H1 (cell line): ENCODE results near the gene PEX16. TPM values are rescaled to one million over a fixed set of nuclear protein-coding genes. Genes with fewer than 3 reads are reported as not detected.

Experiments
- CTCF ChIA-PET: fragments of 300-600 bp; sonication (Branson Sonifier 250); formaldehyde crosslinking; loops from one replicate; lab custom pipeline; 2021; ENCODE audit not compliant: partially characterized antibody; lab: Charles Lee
- POLR2A ChIA-PET: fragments of 300-600 bp; sonication (Branson Sonifier 250); formaldehyde crosslinking; loops from one replicate; lab custom pipeline; 2021; ENCODE audit warnings: inconsistent platforms; ENCODE audit not compliant: partially characterized antibody; lab: Charles Lee
- DNase-seq, 2 experiments: peaks; one replicate each; pipeline versions ENCODE4 v3.0.0 to v3.0.0-alpha.2; 2010 to 2022; ENCODE audit warnings: low spot score in 2 of 2, low read depth in 1 of 2, mixed read lengths in 1 of 2
- FAIRE-seq: peaks from 2 replicates; lab custom pipeline; 2011; peaks lifted over from hg19 to GRCh38; lab: Jason Lieb, UNC
- H2AFZ ChIP-seq: 2 replicates; pipeline ENCODE4 v1.8.1; 2012; ENCODE audit warnings: low read length, inconsistent platforms
- H2AK5ac ChIP-seq: 2 replicates; pipeline ENCODE4 v1.6.1; 2013; ENCODE audit warnings: low read depth, low read length
- H2BK120ac ChIP-seq: replicated peaks from 2 replicates; pipeline ENCODE3; 2013; ENCODE audit warnings: low read depth, low read length, inconsistent platforms
- H2BK12ac ChIP-seq: 2 replicates; pipeline ENCODE4 v1.6.1; 2013; ENCODE audit warnings: low read depth, low read length
- H2BK15ac ChIP-seq: 2 replicates; pipeline ENCODE4 v1.6.1; 2013; ENCODE audit warnings: low read length
- H2BK20ac ChIP-seq: 2 replicates; pipeline ENCODE4 v1.6.1; 2013; ENCODE audit warnings: low read length
- H2BK5ac ChIP-seq: 2 replicates; pipeline ENCODE4 v1.6.1; 2013; ENCODE audit warnings: low read depth, low read length
- H3K14ac ChIP-seq: 2 replicates; pipeline ENCODE4 v1.6.1; 2013; ENCODE audit warnings: inconsistent platforms; ENCODE audit not compliant: insufficient read length
- H3K18ac ChIP-seq: 2 replicates; pipeline ENCODE4 v1.6.1; 2013; ENCODE audit warnings: low read length; ENCODE audit errors: extremely low read depth
- H3K23ac ChIP-seq: 2 replicates; pipeline ENCODE4 v1.6.1; 2013; ENCODE audit warnings: inconsistent platforms; ENCODE audit not compliant: insufficient read length
- H3K23me2 ChIP-seq: 2 replicates; pipeline ENCODE4 v1.6.1; 2013; ENCODE audit warnings: low read depth, low read length
- H3K27ac ChIP-seq: 2 replicates; pipeline ENCODE4 v1.6.1; 2011; ENCODE audit warnings: low read depth, low read length, inconsistent platforms
- H3K27me3 ChIP-seq, 4 experiments: replicated peaks in 1 of 4; 1 replicate in 1 of 4; 2 replicates in 3 of 4; pipeline versions ENCODE4 v1.6.1 to v1.8.1; 2011 to 2013; ENCODE audit warnings: low read length in 3 of 4, mild to moderate bottlenecking in 3 of 4, inconsistent platforms in 2 of 4, mixed read lengths in 2 of 4, moderate library complexity in 1 of 4; ENCODE audit not compliant: control insufficient read depth in 3 of 4, insufficient read depth in 3 of 4; ENCODE audit errors: extremely low read depth in 1 of 4
- H3K36me3 ChIP-seq, 4 experiments: 2 replicates each; pipeline versions ENCODE4 v1.6.1 to v1.8.1; 2011 to 2013; ENCODE audit warnings: mild to moderate bottlenecking in 4 of 4, low read length in 3 of 4, moderate library complexity in 2 of 4, control low read depth in 1 of 4, inconsistent platforms in 1 of 4; ENCODE audit not compliant: insufficient read depth in 4 of 4, control insufficient read depth in 2 of 4
- H3K4ac ChIP-seq: replicated peaks from 2 replicates; pipeline ENCODE3; 2013; ENCODE audit warnings: low read length, low read depth, mixed read lengths, inconsistent platforms; ENCODE audit not compliant: insufficient read length
- H3K4me1 ChIP-seq, 4 experiments: replicated peaks in 1 of 4; 1 replicate in 1 of 4; 2 replicates in 3 of 4; pipeline versions ENCODE4 v1.6.1 to v1.8.1; 2011 to 2013; ENCODE audit warnings: low read length in 3 of 4, inconsistent platforms in 2 of 4, mixed read lengths in 1 of 4; ENCODE audit not compliant: insufficient read depth in 4 of 4, control insufficient read depth in 3 of 4
- H3K4me2 ChIP-seq, 2 experiments: 2 replicates each; pipeline versions ENCODE4 v1.6.1 to v1.8.1; 2011 to 2013; ENCODE audit warnings: low read depth in 2 of 2, low read length in 2 of 2, control low read depth in 1 of 2, inconsistent platforms in 1 of 2, mild to moderate bottlenecking in 1 of 2; ENCODE audit not compliant: insufficient read depth in 1 of 2
- H3K4me3 ChIP-seq, 4 experiments: fragments of 200-600, 300-600 bp in 1 of 4; sonication (generic), shearing (Covaris generic), sonication (Bioruptor Twin) in 1 of 4; 2 replicates each; pipeline versions ENCODE4 v1.5.1 to v1.8.1; 2011 to 2016; ENCODE audit warnings: low read length in 4 of 4, low read depth in 3 of 4, control low read depth in 2 of 4, inconsistent platforms in 2 of 4, mild to moderate bottlenecking in 2 of 4, mixed read lengths in 1 of 4, moderate library complexity in 1 of 4; ENCODE audit not compliant: insufficient read depth in 2 of 4; ENCODE audit errors: extremely low read depth in 1 of 4
- H3K56ac ChIP-seq: replicated peaks from 2 replicates; pipeline ENCODE3; 2013; ENCODE audit warnings: low read depth, mild to moderate bottlenecking, mixed read lengths, low read length, inconsistent platforms; ENCODE audit not compliant: insufficient read length
- H3K79me1 ChIP-seq: 2 replicates; pipeline ENCODE4 v1.6.1; 2013; ENCODE audit warnings: low read depth, low read length, control low read depth
- H3K79me2 ChIP-seq, 2 experiments: 2 replicates each; pipeline versions ENCODE4 v1.6.1 to v1.8.1; 2012 to 2013; ENCODE audit warnings: low read length in 2 of 2, mild to moderate bottlenecking in 2 of 2, inconsistent platforms in 1 of 2; ENCODE audit not compliant: insufficient read depth in 2 of 2, control insufficient read depth in 1 of 2
- H3K9ac ChIP-seq, 4 experiments: replicated peaks in 1 of 4; 1 replicate in 1 of 4; 2 replicates in 3 of 4; pipeline versions ENCODE4 v1.6.1 to v1.8.1; 2011 to 2013; ENCODE audit warnings: low read depth in 3 of 4, low read length in 3 of 4, control low read depth in 2 of 4, mild to moderate bottlenecking in 2 of 4, moderate library complexity in 2 of 4, inconsistent platforms in 1 of 4; ENCODE audit errors: extremely low read depth in 1 of 4
- H3K9me3 ChIP-seq, 2 experiments: 2 replicates each; pipeline versions ENCODE4 v1.6.1 to v1.8.1; 2012 to 2013; ENCODE audit warnings: mild to moderate bottlenecking in 2 of 2, moderate library complexity in 2 of 2, control low read depth in 1 of 2, inconsistent platforms in 1 of 2, low read depth in 1 of 2, low read length in 1 of 2, mixed read lengths in 1 of 2; ENCODE audit not compliant: insufficient read depth in 2 of 2
- H4K20me1 ChIP-seq, 2 experiments: replicated peaks in 1 of 2; 2 replicates each; pipeline versions ENCODE3 to v1.8.1; 2011 to 2013; ENCODE audit warnings: inconsistent platforms in 2 of 2, low read length in 2 of 2, mild to moderate bottlenecking in 1 of 2; ENCODE audit not compliant: insufficient read depth in 2 of 2, control insufficient read depth in 1 of 2
- H4K5ac ChIP-seq: 2 replicates; pipeline ENCODE4 v1.6.1; 2013; ENCODE audit warnings: low read length, low read depth, mixed read lengths, inconsistent platforms; ENCODE audit not compliant: insufficient read length
- H4K8ac ChIP-seq: 2 replicates; pipeline ENCODE4 v1.8.0; 2013; ENCODE audit warnings: mild to moderate bottlenecking, moderate library complexity, low read length, inconsistent platforms; ENCODE audit not compliant: insufficient read depth; ENCODE audit errors: extremely low read depth
- H4K91ac ChIP-seq: replicated peaks from 2 replicates; pipeline ENCODE3; 2013; ENCODE audit warnings: low read length, mixed read lengths, inconsistent platforms; ENCODE audit not compliant: insufficient read length
- CBX8 ChIP-seq: fragments of 300-800, 300-1000 bp; sonication (generic); IDR thresholded peaks from 2 replicates; pipeline ENCODE4 v1.7.1; 2016; ENCODE audit warnings: low read depth, low read length, borderline replicate concordance
- CHD2 ChIP-seq: IDR thresholded peaks from 2 replicates; pipeline ENCODE4 v1.6.1; 2012; ENCODE audit warnings: low read length, improper control_type of control experiment
- EGR1 ChIP-seq: IDR thresholded peaks from 2 replicates; pipeline ENCODE4 v1.6.1; 2011; ENCODE audit warnings: low read depth, low read length, borderline replicate concordance
- YY1 ChIP-seq: IDR thresholded peaks from 2 replicates; pipeline ENCODE4 v1.6.1; 2011; ENCODE audit warnings: low read depth, mild to moderate bottlenecking, low read length
- WGBS, 2 experiments: shearing (Covaris generic) in 1 of 2; methylation state at CpG; one replicate each; pipeline versions ENCODE4 v1.1.6 to v1.1.7; 2013 to 2015; ENCODE audit warnings: low lambda C conversion rate in 2 of 2, mixed read lengths in 2 of 2, inconsistent platforms in 1 of 2, low coverage in 1 of 2, missing lambda C conversion rate in 1 of 2; ENCODE audit not compliant: insufficient replicate concordance in 2 of 2, insufficient coverage in 1 of 2, insufficient read length in 1 of 2; ENCODE audit errors: extremely low coverage in 1 of 2, missing lambda C conversion rate in 1 of 2; 5-methylcytosine and 5-hydroxymethylcytosine counted together
- polyA plus RNA-seq, 7 experiments: library from polyadenylated mRNA; depleted of rRNA in 3 of 7; stranded (reverse) in 5 of 7; unstranded in 2 of 7; fragments of >200 nt in 5 of 7; fragments of 200-250 nt in 2 of 7; gene quantifications; 1 replicate in 5 of 7; 2 replicates in 1 of 7; 4 replicates in 1 of 7; pipeline versions ENCODE4 v1.2.1 to v1.2.3, GENCODE V29; 2011 to 2013; ENCODE audit warnings: missing spikeins in 2 of 7, mixed read lengths in 2 of 7
- total RNA-seq: library from RNA; stranded (reverse); fragmentation: NEBNext Ultra II Directional; extraction: Animal tissue kit (Norgen Biotek cat#: 25700); gene quantifications from 2 replicates; pipeline ENCODE4 v1.2.1, GENCODE V29; 2021

The PEX16 gene
- total and polyA plus RNA-seq, 2 of the 8 experiments (the other 6 are each of a cell fraction or from before 2014, with no cell fraction given) = 29.2 to 36.0 TPM

DNA sequence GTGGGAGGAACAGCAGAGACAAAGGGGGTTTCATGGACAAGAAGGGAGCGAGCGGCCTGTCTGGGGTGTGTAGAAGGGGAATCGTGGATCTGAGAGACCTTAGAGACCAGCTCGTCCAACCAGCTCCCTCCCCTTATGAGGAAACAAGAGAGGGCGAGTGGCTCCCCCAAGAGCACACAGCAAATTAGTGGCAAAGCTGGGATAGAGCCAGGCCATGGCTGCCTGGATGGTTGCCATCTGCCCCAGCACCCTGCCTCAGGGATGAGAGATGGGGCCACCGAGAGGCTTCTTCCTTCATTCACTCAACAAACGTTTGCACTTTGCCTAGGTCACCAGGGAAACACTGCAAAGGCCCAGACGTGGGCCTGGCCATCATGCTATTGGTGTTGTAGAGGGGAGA is 28.1 kb downstream of the PEX16 start:
- H2AFZ ChIP-seq = no peak overlapping the region
- no peak for DNase-seq
- H3K79me2 ChIP-seq = no peaks in the 10 kb centered on the region; a peak in 1 of 4 replicates
- H4K91ac ChIP-seq = no peak overlapping the region
- H4K8ac ChIP-seq = no peak overlapping the region
- no peak overlapping the region for H2BK120ac ChIP-seq
- no peak overlapping the region for H2BK20ac ChIP-seq
- WGBS, 2 experiments = 91% methylated on average over 8 of the region's 8 CpGs; no CpG with 5 or more reads in 1 of the 2 experiments
- H3K18ac ChIP-seq = no peak overlapping the region
- H3K23me2 ChIP-seq = peaks cover 8% of the 10 kb centered on the region; the same call in 1 of the 2 replicates
- no peak overlapping the region for H4K5ac ChIP-seq
- H3K4ac ChIP-seq = no peak overlapping the region
- H3K56ac ChIP-seq = no peak overlapping the region
- H4K20me1 ChIP-seq = peaks cover 0 to 11% of the 10 kb centered on the region in 2 experiments
- no peak overlapping the region for H2BK15ac ChIP-seq
- no peak overlapping the region for H2AK5ac ChIP-seq
- H2BK5ac ChIP-seq = no peak overlapping the region
- no peak for FAIRE-seq
- H3K36me3 ChIP-seq = no peaks in the 10 kb centered on the region
- ChIA-PET POLR2A (interaction anchor here (0.8 kb wide), 1 partner anchor 348 kb away, joined by 3 read pairs; no protein-coding TSS in a partner anchor), CTCF (interaction anchor here (0.9 to 5.7 kb wide), 6 partner anchors 13 to 424 kb away, joined by 3 to 32 read pairs (median 3); no protein-coding TSS in a partner anchor)
- H3K79me1 ChIP-seq = no peaks in the 10 kb centered on the region; the same call in 1 of the 2 replicates
- no peak overlapping the region for H3K14ac ChIP-seq
- H3K4me1 ChIP-seq = peaks cover 0 to 14% (median 8%) of the 10 kb centered on the region in 4 experiments; a peak in 6 of 7 replicates
- H3K4me3 ChIP-seq = no peak overlapping the region
- H3K9me3 ChIP-seq = no peaks in the 10 kb centered on the region
- no peak overlapping the region for H3K27ac ChIP-seq
- H3K4me2 ChIP-seq = no peak overlapping the region
- H3K27me3 ChIP-seq = no peaks in the 10 kb centered on the region; a peak in 2 of 7 replicates
- H2BK12ac ChIP-seq = no peak overlapping the region
- no peak overlapping the region for H3K9ac ChIP-seq
- no peak overlapping the region for H3K23ac ChIP-seq
- no peak for TF ChIP-seq EGR1
- TF ChIP-seq YY1 = no peak
- no peak for TF ChIP-seq CHD2
- no peak for TF ChIP-seq CBX8
